NCI-H2107 treated with DMSO at 0.1 percent for 48 hours (cell line): ENCODE measurements around the gene ALOX12B.
"Not testable (repeated sequence)": the region's sequence is repeated elsewhere in the genome, so short reads cannot be mapped to it uniquely, and the experiment has no call there.

ENCODE experiments used
- DNase-seq: peaks from one replicate; lab custom pipeline; 2025; ENCODE audit not compliant: unreplicated experiment; lab: John Stamatoyannopoulos, UW

Gene ALOX12B

DNA sequence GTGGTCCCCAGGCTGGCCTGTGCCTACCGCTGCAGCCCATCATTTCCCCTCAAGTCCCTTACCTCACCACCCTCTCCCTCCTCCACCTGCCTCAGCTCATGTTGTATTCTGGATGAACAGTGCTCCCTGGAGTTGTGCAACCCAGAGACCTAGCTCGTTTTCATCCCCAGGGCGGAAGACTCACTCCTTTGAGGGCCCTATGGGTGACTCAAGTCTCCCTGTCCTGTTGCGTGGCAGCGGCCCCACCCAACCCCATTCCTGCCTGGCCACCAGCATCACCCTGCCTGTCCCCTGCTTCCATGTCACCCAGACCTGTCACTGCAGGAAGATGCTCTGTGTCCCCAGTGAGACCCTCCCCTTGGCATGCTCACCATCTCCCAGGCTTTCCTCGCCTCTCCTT, 3.3 kb downstream of the ALOX12B start:
- DNase-seq: no peak

DNA sequence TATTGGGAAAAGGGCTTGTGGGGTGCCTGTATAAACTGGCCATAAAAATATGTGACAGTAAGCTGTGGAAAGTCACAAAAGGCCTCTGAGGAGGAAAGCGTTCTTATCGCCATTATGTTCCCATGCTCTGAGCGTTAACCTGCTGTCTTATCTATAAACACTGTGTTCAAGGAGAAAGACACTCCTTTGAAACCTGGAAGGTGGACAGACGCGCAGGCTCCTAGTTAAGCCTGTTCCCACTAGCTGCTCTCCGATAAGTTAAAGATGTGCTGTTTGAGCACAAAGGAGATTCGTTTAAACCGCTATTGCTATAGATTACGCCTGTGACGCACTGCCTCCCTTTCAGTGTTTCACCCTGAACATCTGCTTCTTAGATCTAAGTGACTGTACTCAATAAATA, 5.2 kb downstream of the ALOX12B start:
- DNase-seq: no peak

DNA sequence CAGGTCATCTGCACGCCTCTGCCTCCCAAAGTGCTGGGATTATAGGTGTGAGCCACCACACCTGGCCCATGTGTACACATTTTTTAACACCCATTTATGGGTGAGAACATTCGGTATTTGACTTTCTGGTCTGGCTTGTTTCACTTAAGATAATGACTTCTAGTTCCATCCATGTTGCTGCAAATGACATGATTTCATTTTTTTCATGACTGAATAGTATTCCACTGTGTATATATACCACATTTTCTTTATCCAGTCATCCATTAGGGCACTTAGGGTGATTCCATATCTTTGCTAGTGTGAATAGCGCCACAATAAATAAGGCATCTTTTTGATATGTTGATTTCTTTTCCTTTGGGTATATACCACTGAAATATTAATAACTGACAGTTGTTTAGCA, 5.6 kb downstream of the ALOX12B start:
- no peak for DNase-seq

DNA sequence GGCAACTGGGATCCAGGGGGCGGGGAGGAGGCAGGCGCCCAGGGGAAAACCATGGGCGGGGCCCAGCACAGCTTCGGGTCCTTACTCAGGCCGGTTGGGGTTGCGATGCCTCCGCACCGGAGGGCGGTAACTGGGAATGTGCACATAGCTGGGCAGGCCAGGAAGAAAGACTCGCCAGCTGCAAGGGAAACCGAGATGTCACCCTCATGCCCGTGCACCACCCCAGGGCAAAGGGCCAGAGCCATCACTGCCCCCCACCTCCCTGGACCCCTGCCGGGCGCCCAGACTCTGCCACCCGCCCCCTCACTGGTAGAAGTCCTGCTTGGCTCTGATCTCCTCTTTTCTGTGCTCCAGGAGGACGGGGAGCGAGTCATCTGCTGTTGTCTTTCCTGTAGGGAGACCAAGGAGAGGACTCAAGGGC, 6.7 kb downstream of the ALOX12B start:
- DNase-seq: no peak

DNA sequence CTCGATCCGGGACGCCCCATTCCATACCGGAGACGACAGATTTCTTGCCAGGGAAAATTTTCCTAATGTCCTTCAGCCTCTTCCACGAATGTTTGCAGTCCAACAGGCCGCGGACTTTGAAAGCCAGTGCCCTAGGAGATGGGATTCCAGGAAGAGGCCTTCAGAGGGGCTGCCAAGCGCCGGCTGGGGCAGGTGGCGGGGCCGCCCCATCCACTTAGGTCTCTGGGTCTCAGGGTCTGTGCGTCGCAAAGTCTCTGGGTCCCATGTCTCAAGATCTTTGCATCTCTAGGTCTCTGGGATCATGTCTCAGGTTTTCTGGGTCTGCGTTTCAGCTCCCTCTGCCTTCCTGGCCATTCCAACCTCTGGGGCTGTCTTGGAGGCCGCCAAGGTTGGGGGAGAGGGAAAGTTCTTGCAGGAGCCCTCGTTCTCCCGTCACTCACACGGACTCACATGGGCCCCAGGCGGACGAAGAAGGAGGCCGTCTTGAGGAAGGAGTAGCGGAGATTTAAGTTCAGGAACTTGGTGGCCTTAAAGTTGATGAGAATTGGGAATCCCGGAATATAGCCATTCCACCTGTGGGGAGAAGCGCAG, 7.2 kb downstream of the ALOX12B start:
- DNase-seq: no peak

DNA sequence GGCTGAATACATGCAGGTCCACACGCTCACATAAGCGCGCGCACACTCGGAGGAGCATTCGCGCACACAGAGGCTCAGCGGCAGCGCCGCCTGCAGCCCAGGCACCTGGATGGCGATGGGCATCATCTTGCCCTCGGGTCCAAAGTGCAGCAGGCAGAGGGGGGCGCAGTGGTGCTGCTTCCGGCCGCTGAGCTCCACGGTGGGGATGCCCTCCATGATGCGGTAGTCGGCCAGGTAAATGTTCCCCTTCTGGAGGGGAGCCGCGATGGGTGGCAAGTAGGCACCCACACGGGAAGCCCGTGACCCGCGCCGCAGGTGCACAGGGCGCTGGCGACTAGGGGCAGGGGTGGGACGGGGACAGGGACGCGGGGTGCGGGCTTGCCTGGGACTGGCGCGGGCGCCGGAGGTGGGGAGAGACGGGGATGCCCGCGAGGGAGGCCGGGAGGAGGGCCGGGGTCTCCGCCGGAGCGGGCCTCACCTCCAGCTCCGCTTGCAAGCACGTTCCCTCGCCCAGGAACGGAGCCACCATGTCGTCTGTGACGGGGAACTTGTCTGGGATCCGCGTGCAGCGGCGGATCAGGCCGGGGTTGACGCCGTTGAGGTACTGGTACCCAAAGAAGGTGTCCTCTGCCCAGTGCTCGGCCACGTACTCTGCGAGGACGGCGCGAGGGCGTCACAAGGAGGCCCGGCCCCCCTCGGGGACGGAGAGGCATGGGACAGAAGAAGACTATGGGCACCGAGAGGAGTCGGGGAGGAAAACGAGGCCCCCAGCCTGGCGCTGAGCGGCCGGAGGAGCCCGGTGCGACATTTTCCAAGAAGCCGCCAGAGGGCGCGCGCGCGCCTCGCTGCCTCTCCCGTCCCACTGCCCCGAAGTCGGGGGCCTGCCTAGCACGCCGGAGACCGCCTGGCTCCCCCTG, 8.0 kb downstream of the ALOX12B start:
- peak; percentile 41 for DNase-seq

DNA sequence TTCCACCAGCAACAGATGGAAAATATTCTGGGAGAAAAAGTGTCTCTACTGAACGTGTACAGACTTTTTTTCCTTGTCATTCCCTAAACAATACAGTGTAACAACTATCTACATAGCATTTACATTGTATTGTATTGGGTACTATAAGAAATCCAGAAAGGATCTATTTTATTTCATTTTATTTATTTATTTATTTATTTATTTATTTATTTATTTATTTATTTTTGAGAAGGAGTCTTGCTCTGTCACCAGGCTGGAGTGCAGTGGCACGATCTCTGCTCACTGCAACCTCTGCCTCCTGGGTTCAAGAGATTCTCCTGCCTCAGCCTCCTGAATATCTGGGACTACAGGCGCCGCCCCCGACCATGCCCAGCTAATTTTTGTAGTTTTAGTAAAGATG, 9.6 kb downstream of the ALOX12B start:
- DNase-seq: not testable (repeated sequence)

DNA sequence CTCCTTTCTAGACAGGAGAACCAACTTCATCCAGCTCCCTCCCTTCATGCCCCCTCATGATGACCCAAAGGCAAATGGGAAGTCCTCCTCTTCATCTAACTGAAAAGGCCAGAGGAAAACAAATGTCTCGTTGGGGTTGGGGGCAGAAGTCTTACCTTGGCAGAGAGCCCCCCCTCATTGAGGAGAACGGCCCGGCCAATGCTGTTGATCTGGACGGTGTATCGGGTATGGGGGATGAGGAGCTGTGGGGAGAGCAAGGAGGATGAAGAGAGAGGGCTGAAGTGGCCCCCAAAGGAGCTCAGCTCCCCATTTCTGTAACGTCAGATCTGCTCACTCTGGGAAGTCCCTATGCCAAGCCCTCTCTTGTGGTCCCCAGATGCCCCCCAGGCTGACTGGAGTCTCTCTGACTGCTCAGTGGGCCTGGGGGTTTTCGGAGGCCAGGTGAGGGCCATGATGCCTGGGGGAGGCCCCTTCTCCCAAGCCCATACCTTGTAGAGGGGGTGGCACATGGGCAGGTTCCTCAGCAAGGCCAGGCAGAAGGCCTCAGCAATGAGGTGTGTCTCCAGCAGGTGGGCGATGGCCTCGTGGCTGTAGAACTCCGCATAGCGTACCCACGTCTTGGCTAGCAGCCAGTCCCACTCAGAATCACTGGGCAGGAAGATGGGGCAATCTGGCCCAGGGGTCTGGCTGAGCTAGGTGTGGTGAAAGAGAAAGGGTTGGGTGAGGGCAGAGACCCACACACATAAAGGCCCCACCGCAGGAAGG, 10.8 kb downstream of the ALOX12B start:
- no peak for DNase-seq

DNA sequence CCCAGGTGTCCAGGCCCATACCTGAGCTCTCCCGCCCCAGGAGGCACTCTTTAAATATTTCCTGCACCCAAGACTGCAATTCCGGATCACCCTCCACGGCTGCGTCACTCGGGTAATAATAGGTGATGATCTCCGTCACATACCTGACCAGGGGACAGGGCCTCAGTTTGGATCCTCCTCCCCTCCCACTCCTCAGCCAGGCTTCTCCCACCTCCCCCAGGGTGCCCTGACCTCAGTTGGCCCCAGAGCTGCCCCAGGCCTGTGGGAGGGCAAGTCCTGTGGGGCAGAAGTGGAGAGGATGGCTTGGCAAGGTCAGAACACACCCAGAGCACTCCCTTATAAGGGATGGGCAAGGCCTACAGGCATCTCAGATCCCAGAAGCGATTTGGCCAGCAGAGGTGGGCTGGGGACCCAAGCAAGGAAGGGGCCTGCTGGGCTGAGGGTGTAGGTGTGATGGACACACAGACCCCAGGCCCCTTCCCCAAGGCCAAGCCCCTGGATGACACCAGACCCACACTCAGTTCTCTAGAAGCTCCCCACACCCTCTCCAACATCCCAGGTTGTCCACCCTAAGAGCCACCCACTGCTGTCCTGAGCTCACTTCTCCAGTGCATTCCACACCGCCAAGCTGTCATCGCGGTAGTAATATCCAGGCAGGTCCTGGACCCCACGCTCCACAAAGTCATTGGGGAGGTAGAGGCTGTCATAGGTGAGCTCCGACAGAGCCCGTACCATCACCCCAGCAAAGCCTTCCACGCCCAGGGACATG, 11.8 kb downstream of the ALOX12B start:
- DNase-seq: no peak

DNA sequence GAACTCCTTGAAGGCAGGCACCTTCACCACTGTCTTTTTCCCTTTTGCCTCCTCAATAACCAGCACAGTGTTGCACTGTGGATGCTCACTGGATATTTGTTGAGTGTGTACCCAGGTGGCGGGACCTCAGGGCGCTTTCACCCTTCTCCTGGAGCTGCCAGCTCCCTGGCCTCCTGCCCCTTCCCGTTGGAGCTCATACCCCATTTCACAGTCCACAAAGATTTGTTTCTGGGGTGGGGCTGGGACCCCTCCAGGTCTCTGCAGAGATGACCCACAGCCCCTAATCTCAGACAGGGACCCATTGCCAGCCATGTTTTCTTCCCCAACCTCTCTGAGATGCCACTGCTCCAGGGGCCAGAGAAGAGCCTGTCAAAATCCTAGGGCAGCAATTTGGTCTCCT, 12.4 kb downstream of the ALOX12B start:
- no peak for DNase-seq

DNA sequence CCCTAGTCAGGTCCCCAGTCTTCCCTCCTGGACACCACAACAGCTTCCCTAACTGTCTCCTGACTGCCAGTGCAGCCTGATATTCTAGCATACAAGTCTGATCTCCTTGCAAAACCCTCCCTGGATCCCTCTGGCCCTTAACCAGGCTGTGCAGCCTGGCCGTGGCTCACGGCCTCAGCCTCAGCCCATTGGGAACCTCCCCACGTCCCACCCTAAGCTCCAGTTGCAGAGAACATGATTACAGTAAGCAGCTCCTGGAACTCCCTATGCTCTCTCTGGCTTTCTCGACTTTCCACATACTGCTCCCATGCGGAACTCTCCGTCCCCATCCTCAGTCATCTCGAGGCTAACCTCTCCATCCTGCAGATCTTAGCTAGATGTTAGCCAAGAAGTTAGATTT, 13.0 kb downstream of the ALOX12B start:
- no peak for DNase-seq

DNA sequence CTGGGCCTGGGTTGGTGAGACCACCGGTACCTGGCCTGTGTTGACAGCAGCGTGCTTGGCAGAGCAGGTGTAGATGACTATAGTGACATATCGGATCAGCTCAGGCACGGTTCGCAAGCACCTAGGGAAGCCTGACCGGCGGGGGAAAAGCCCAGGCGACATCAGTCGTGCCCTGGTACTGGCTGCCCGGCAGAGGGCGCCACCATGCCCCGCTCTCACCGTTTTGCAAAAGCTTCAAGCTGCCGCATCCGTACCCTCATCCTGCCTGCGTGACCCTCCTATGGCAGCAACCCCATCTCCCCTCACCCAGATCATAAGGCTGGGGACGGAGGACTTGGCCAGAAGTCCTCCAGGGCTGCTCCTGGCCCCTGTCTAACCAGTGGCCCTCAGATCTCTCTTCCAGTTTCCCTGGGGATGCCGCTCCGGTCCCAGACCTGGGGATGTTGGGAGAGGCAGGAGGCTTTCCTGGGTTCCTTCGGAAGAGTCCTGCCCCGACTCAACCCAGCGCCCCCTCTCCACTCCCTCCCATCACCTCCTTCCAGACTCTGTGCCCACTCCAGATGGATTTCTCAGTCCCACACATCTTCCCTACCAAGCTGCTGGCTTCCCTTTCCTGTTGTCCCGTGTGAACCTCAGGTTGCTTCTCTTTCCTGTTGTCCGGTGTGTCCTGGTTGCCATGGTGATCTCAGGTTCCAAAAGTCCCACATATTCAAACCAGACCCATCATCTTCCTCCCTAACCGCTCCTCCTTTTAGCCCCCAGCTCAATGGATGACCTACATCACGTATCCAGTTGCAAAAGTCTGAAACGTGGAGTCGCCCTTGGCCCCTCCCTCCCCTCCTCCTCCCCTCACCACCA, 13.7 kb downstream of the ALOX12B start:
- DNase-seq: peak; percentile 13

DNA sequence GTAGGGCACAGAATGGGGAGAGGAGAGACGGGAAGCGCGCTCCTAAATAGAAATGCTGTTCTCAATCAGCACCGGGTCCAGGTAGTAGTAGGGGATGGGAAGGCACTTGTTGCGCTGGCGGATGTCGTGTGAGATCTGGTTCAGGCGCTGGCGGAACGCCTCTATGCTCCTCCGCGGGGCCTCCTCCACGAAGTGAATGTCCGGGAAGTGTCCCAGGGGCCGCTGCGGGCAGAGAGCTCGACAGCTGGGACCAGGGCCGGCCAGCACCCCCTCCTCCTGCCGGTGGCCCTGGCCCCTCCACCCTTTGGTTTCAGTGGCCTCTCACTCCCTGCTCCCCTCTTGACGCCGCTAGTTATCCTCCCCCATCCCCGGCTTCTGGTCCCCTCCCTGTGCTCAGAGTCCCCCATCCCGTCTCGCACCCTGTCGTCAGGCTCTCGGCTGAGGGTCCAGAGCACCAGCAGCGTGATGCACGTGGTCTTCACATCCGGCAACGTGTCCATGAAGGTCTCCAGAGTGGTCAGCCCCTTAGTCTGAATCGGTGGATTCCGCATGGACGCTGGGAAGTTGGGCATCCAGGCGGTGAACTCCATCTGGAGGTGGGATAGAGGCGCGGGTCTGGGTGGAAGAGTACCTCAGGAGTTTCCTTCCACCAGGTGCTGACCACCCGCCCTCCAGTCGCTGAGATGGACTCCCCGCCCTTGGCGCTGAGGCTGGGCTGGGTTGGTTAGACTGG, 14.6 kb downstream of the ALOX12B start:
- DNase-seq: no peak

DNA sequence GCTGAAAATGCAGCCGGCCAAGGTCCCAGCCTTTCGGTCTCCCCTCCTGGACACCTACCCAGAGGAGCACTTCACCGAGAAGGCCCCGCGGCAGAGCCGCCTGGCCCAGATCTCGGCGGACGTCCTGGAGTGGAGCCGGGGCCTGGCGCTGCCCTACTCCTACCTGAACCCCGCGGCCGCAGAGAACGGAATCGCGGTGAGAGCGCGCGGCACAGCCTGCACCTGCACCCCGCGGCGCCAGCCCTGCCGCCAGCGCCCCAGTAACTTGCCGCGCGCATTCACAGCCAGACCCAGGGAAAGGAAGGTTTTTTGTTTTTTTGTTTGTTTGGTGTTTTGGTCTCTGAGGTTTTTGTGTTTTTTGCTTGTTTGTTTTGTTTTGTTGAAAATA, 15.2 kb downstream of the ALOX12B start:
- no peak for DNase-seq

DNA sequence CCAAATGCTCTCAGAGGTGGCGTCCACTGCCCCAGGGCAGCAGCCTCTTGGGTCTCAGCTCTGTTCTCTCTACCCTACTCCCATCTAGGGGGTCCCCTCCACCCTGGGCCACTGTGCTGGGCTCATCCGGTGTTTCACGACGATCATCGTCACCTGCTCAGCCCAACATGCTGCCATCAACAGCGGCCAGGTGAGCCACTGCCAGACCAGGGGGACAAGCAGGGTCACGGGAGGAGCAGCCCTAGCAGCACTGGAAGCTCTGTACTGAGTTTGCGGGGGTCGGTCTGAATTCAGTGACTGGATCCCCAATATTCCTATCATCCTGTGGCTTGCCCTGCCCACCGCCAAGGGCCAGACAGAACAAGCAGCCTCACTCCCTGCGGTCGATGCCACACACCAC, 16.0 kb downstream of the ALOX12B start:
- DNase-seq: no peak

DNA sequence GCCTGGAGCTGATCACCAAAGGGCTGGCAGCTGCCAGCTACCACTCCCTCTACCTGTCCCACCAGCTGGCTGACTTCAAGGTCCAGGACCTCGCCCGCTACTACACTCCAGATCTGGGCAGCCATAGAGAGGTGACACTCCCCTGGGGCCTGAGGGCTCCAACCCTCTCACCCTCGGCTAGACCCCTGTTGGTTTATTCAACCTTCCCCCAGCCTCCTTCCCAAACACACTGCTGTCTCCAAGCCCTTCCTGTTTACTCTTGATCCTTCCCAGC, 18.0 kb downstream of the ALOX12B start:
- DNase-seq: no peak

DNA sequence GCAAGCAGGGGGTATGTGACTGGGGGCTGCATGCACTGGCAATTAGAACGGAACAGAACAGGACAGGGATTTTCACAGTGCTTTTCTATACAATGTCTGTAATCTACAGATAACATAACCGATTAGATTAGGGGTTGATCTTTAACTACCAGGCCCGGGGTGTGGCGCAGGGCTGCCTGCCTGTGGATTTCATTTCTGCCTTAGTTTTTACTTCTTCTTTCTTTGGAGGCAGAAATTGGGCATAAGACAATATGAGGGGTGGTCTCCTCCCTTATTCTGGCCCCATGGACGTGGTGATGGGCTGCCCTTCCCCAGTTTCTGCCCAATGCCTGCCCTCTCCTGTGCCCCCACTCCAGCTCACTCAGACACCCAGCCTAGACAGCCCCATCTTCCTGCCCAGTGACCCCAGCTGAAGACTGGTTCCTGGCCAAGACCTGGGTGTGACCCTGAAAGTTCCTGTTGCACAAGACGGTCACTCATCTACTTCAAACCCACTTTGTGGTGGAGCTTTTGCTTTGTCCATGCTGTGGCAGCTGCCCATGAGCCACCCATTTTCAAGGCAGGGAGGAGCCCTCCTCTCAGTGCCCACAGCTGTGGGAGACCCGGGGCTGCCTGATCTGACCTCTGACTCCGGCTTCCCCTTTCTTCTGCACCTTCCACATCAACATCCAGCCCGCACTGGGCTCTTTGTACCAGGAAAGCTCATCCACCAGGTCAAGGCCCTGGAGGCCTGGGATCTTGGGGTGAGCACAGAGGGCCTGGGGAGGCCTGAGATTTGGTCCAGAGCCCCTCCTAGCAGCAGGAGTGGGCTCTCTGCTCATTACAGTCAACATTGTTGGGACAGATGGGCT, 18.6 kb downstream of the ALOX12B start:
- no peak for DNase-seq

DNA sequence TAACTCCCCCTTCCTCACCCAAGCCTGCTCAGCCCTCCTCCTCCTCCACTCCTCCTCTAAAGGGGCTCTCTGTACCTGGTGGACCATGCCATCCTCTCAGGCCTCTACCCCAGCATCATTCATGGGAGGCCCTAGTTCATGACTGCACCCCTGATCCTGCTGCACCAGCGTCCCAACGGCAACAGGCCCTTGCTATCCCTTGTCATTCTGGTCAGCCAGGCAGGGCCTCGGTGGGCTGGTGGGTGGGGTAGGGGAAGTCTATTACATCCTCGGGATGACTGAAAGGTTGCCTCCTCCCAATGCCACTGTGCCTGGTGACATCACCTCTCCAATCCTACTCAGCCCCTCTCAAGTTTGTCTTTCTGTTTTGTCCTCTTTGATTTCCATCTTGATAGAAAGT, 19.7 kb downstream of the ALOX12B start:
- DNase-seq: no peak
